Small intestine (tissue), 7 donors: Measurements from ENCODE around the gene PRAMEF12. TPM values are rescaled to one million over a fixed set of nuclear protein-coding genes. Genes with fewer than 3 reads are reported as not detected.

ENCODE experiments used
- DNase-seq, 2 donors: peaks; one replicate each; pipeline versions ENCODE4 v3.0.0 to v3.0.0-alpha.2; 2013
- FAIRE-seq: peaks from 2 replicates; lab custom pipeline; 2012; peaks lifted over from hg19 to GRCh38; lab: Jason Lieb, UNC
- H3K27ac ChIP-seq, 3 donors: one replicate each; pipeline ENCODE4 v1.5.1; 2013; ENCODE audit warnings: low read length in 2 of 3, mild to moderate bottlenecking in 2 of 3, control low read depth in 1 of 3, inconsistent platforms in 1 of 3, low read depth in 1 of 3, moderate library complexity in 1 of 3
- H3K27me3 ChIP-seq, 3 donors: one replicate each; pipeline ENCODE4 v1.6.1; 2013; ENCODE audit warnings: low read length in 3 of 3, inconsistent platforms in 1 of 3; ENCODE audit not compliant: control insufficient read depth in 3 of 3, insufficient read depth in 3 of 3
- H3K36me3 ChIP-seq, 3 donors: one replicate each; pipeline ENCODE4 v1.6.1; 2013; ENCODE audit warnings: low read length in 3 of 3, inconsistent platforms in 1 of 3, low read depth in 1 of 3, mild to moderate bottlenecking in 1 of 3, moderate library complexity in 1 of 3; ENCODE audit not compliant: control insufficient read depth in 3 of 3, insufficient read depth in 2 of 3
- H3K4me1 ChIP-seq, 3 donors: one replicate each; pipeline ENCODE4 v1.6.1; 2013; ENCODE audit warnings: low read length in 2 of 3, inconsistent platforms in 1 of 3, low read depth in 1 of 3, mild to moderate bottlenecking in 1 of 3, moderate library complexity in 1 of 3; ENCODE audit not compliant: control insufficient read depth in 3 of 3, insufficient read depth in 2 of 3
- H3K4me3 ChIP-seq, 3 donors: one replicate each; pipeline ENCODE4 v1.5.1; 2013; ENCODE audit warnings: low read length in 3 of 3, control low read depth in 1 of 3, inconsistent platforms in 1 of 3, low read depth in 1 of 3, mild to moderate bottlenecking in 1 of 3, moderate library complexity in 1 of 3
- H3K9me3 ChIP-seq, 2 donors: one replicate each; pipeline ENCODE4 v1.6.1; 2013; ENCODE audit warnings: low read depth in 1 of 2, low read length in 1 of 2; ENCODE audit not compliant: control insufficient read depth in 2 of 2, insufficient read depth in 1 of 2
- WGBS, 3 donors: extraction: QIAGEN DNeasy Blood & Tissue Kit; methylation state at CpG; one replicate each; pipeline ENCODE4 v1.1.7; 2013; 5-methylcytosine and 5-hydroxymethylcytosine counted together
- polyA plus RNA-seq, 4 donors: library from polyadenylated mRNA; stranded (reverse) in 3 of 4; unstranded in 1 of 4; fragments of 200-250 nt in 3 of 4; fragments of 120-200 nt in 1 of 4; gene quantifications; one replicate each; pipeline versions ENCODE4 v1.2.1 to v1.2.3, GENCODE V29; 2013
- donor health status: healthy with polysubstance abuse.
- donor health status: control.
- donor health status: control.
- donor health status: Bipolar disorder and iron deficiency.
- donor health status: healthy.

PRAMEF12 gene
- polyA plus RNA-seq, 4 donors, result not detected

- peaks cover 0 to 5% (median 2%) of the 10 kb centered on the region in 3 donors for H3K27me3 ChIP-seq
- no peaks in the 10 kb centered on the region for H3K9me3 ChIP-seq
- no peak for FAIRE-seq
- H3K4me3 ChIP-seq, result no peak overlapping the region
- H3K27ac ChIP-seq, result no peak overlapping the region
- DNase-seq, result no peak
- 69 to 89% (median 85%) methylated on average over 5 of the region's 5 CpGs for WGBS, 3 donors
- no peaks in the 10 kb centered on the region for H3K36me3 ChIP-seq
- H3K4me1 ChIP-seq, result peaks cover 0 to under 1% (median 0%) of the 10 kb centered on the region in 3 donors
Observed at GRCh38 chr1:12761781-12762180, 11.8 kb upstream of the PRAMEF12 start.

- no peaks in the 10 kb centered on the region for H3K4me1 ChIP-seq
- 80 to 85% (median 84%) methylated on average over 7 of the region's 7 CpGs for WGBS, 3 donors
- no peak overlapping the region for H3K4me3 ChIP-seq
- peaks cover 0 to 5% (median 2%) of the 10 kb centered on the region in 3 donors for H3K27me3 ChIP-seq
- H3K36me3 ChIP-seq, result no peaks in the 10 kb centered on the region
- no peaks in the 10 kb centered on the region for H3K9me3 ChIP-seq
- FAIRE-seq (no peak), DNase-seq (no peak)
- no peak overlapping the region for H3K27ac ChIP-seq
Observed at GRCh38 chr1:12762766-12763165, 10.8 kb upstream of the PRAMEF12 start.

GRCh38 chr1:12763479-12763878 lies 10.1 kb upstream of the PRAMEF12 start:
- WGBS, 3 donors, result 60 to 70% (median 64%) methylated on average over 4 of the region's 4 CpGs
- no peaks in the 10 kb centered on the region for H3K36me3 ChIP-seq
- no peaks in the 10 kb centered on the region for H3K4me1 ChIP-seq
- H3K27me3 ChIP-seq, result peaks cover 0 to 5% (median 2%) of the 10 kb centered on the region in 3 donors
- no peak overlapping the region for H3K4me3 ChIP-seq
- H3K27ac ChIP-seq, result no peak overlapping the region
- no peaks in the 10 kb centered on the region for H3K9me3 ChIP-seq
- DNase-seq (no peak), FAIRE-seq (no peak)

- WGBS, 3 donors, result 53 to 61% (median 56%) methylated on average over 5 of the region's 5 CpGs
- Histone ChIP-seq H3K9me3 (no peaks in the 10 kb centered on the region), H3K36me3 (no peaks in the 10 kb centered on the region), H3K27ac (no peak overlapping the region), H3K4me1 (no peaks in the 10 kb centered on the region), H3K27me3 (peaks cover 0 to 2% (median 0%) of the 10 kb centered on the region in 3 donors), H3K4me3 (no peak overlapping the region)
- FAIRE-seq, result no peak
- no peak for DNase-seq
Observed at GRCh38 chr1:12764016-12764415, 9.5 kb upstream of the PRAMEF12 start.

GRCh38 chr1:12769031-12769430 lies 4.5 kb upstream of the PRAMEF12 start:
- Histone ChIP-seq H3K9me3 (no peaks in the 10 kb centered on the region), H3K4me1 (no peaks in the 10 kb centered on the region), H3K27me3 (no peaks in the 10 kb centered on the region), H3K27ac (no peak overlapping the region), H3K4me3 (no peak overlapping the region), H3K36me3 (no peaks in the 10 kb centered on the region)
- FAIRE-seq (no peak), DNase-seq (no peak)
- WGBS, 3 donors, result 59 to 73% (median 59%) methylated on average over 2 of the region's 2 CpGs

- DNase-seq (no peak), FAIRE-seq (no peak)
- no peak overlapping the region for H3K4me3 ChIP-seq
- H3K36me3 ChIP-seq, result no peaks in the 10 kb centered on the region
- no peaks in the 10 kb centered on the region for H3K4me1 ChIP-seq
- H3K27ac ChIP-seq, result no peak overlapping the region
- 46 to 55% (median 48%) methylated on average over 7 of the region's 7 CpGs for WGBS, 3 donors
- H3K27me3 ChIP-seq, result no peaks in the 10 kb centered on the region
- H3K9me3 ChIP-seq, result no peaks in the 10 kb centered on the region
Observed at GRCh38 chr1:12769976-12770505, 3.5 kb upstream of the PRAMEF12 start.

GRCh38 chr1:12770620-12771019 lies 2.9 kb upstream of the PRAMEF12 start:
- 73 to 78% (median 78%) methylated on average over 2 of the region's 2 CpGs for WGBS, 3 donors
- H3K27ac ChIP-seq, result no peak overlapping the region
- no peaks in the 10 kb centered on the region for H3K27me3 ChIP-seq
- H3K4me1 ChIP-seq, result no peaks in the 10 kb centered on the region
- DNase-seq, result no peak
- no peak for FAIRE-seq
- no peaks in the 10 kb centered on the region for H3K36me3 ChIP-seq
- no peaks in the 10 kb centered on the region for H3K9me3 ChIP-seq
- H3K4me3 ChIP-seq, result no peak overlapping the region

- H3K9me3 ChIP-seq, result no peaks in the 10 kb centered on the region
- 75 to 81% (median 76%) methylated on average over 5 of the region's 5 CpGs for WGBS, 3 donors
- H3K4me1 ChIP-seq, result no peaks in the 10 kb centered on the region
- DNase-seq (no peak), FAIRE-seq (no peak)
- H3K27ac ChIP-seq, result no peak overlapping the region
- H3K4me3 ChIP-seq, result no peak overlapping the region
- H3K36me3 ChIP-seq, result no peaks in the 10 kb centered on the region
- H3K27me3 ChIP-seq, result no peaks in the 10 kb centered on the region
Observed at GRCh38 chr1:12771186-12771585, 2.4 kb upstream of the PRAMEF12 start.

- FAIRE-seq, result no peak
- H3K9me3 ChIP-seq, result no peaks in the 10 kb centered on the region
- H3K4me1 ChIP-seq, result no peaks in the 10 kb centered on the region
- no peak for DNase-seq
- 79 to 91% (median 79%) methylated on average over 5 of the region's 5 CpGs for WGBS, 3 donors
- no peak overlapping the region for H3K4me3 ChIP-seq
- H3K27ac ChIP-seq, result no peak overlapping the region
- H3K36me3 ChIP-seq, result no peaks in the 10 kb centered on the region
- no peaks in the 10 kb centered on the region for H3K27me3 ChIP-seq
Observed at GRCh38 chr1:12772520-12772919, 1.0 kb upstream of the PRAMEF12 start.
